HUES48 (cell line): Measurements from ENCODE around the gene GRIN3A.

Experiments
- H3K27ac ChIP-seq: one replicate; pipeline ENCODE4 v1.7.0; 2013; ENCODE audit warnings: low read depth, low read length, inconsistent platforms
- H3K27me3 ChIP-seq: 2 replicates; pipeline ENCODE4 v1.6.1; 2013; ENCODE audit warnings: mild to moderate bottlenecking, low read length; ENCODE audit not compliant: control insufficient read depth, insufficient read depth
- H3K36me3 ChIP-seq: 2 replicates; pipeline ENCODE4 v1.6.1; 2013; ENCODE audit warnings: low read length; ENCODE audit not compliant: control insufficient read depth, insufficient read depth
- H3K4me1 ChIP-seq: 2 replicates; pipeline ENCODE4 v1.6.1; 2013; ENCODE audit warnings: mild to moderate bottlenecking, low read length; ENCODE audit not compliant: control insufficient read depth, insufficient read depth
- H3K4me3 ChIP-seq: 2 replicates; pipeline ENCODE4 v1.5.1; 2013; ENCODE audit warnings: mild to moderate bottlenecking, low read depth, low read length
- H3K9ac ChIP-seq: 2 replicates; pipeline ENCODE4 v1.6.1; 2013; ENCODE audit warnings: mild to moderate bottlenecking, low read depth, low read length, moderate library complexity
- H3K9me3 ChIP-seq: 2 replicates; pipeline ENCODE4 v1.6.1; 2013; ENCODE audit warnings: low read length; ENCODE audit not compliant: control insufficient read depth, insufficient read depth

The GRIN3A gene

DNA sequence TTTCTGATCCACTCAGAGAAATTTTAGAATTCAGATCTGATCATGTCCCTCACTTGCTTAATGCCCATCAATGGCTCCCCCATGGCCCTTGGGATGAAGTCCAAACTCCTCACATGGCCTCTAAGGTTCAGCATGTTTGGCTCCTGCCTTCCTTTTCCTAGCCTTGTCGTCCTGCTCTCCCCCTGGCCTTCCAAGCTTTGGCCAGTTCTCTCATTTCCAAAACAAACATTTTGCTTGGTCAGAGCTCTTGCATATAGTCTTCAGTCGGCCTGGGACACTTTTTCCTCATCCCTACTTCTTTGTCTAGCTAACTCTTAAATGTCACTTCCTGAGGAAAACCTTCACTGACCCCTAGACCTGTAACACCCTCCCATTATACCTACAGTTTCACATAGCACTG lies 106.6 kb downstream of the GRIN3A start:
- Histone ChIP-seq H3K36me3 (no peaks in the 10 kb centered on the region), H3K27ac (no peak overlapping the region), H3K27me3 (no peaks in the 10 kb centered on the region), H3K4me1 (no peaks in the 10 kb centered on the region), H3K9me3 (no peaks in the 10 kb centered on the region), H3K9ac (no peak overlapping the region), H3K4me3 (no peak overlapping the region)

DNA sequence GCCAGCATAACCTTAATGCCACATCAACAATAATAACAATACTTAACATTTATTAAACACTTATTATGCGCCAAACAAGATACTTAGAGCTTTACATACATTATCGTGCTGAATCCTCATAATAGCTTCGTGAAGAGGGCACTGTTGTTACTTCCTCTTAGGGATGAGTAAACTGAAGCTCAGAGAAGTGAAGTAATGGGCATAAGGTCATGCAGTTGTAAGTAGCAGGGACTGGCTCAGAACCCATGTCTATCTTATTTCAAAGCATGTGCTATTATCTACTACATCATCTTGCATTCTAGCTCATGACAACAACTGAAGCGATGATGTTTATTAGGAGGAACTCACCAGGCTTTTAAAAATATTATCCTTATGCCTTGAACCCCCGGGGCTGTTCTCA lies 108.8 kb downstream of the GRIN3A start:
- Histone ChIP-seq H3K9ac (no peak overlapping the region), H3K36me3 (no peaks in the 10 kb centered on the region), H3K27ac (no peak overlapping the region), H3K27me3 (no peaks in the 10 kb centered on the region), H3K4me3 (no peak overlapping the region), H3K4me1 (no peaks in the 10 kb centered on the region), H3K9me3 (no peaks in the 10 kb centered on the region)

- Histone ChIP-seq H3K4me3 (no peak overlapping the region), H3K4me1 (no peaks in the 10 kb centered on the region), H3K9me3 (no peaks in the 10 kb centered on the region), H3K27ac (no peak overlapping the region), H3K36me3 (no peaks in the 10 kb centered on the region), H3K27me3 (no peaks in the 10 kb centered on the region), H3K9ac (no peak overlapping the region)
Observed at GRCh38 chr9:101628173-101628572, 110.3 kb downstream of the GRIN3A start.

DNA sequence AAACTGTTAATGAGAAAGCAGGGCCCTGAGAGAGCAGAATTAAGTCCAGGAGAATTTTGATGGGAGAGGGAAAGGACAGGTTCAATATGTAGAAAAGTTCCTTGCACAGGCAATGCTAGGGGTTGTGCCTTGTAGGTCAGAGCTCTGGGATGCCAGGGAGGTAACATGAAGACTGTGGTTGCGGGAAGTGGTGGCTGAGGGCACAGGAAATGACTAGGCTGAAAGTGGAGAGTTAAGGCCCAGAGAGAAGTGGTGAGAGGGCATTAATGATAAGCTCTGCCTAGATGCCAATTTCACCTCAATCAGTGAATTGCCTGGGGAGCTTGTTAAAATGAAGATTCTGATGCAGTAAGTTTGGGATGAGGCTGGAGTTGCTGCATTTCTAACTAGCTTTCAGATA lies 112.2 kb downstream of the GRIN3A start:
- no peak overlapping the region for H3K27ac ChIP-seq
- no peaks in the 10 kb centered on the region for H3K9me3 ChIP-seq
- no peak overlapping the region for H3K9ac ChIP-seq
- H3K4me3 ChIP-seq, result no peak overlapping the region
- no peaks in the 10 kb centered on the region for H3K27me3 ChIP-seq
- no peaks in the 10 kb centered on the region for H3K36me3 ChIP-seq
- H3K4me1 ChIP-seq, result no peaks in the 10 kb centered on the region

- H3K9me3 ChIP-seq, result no peaks in the 10 kb centered on the region
- no peak overlapping the region for H3K9ac ChIP-seq
- no peak overlapping the region for H3K4me3 ChIP-seq
- H3K27ac ChIP-seq, result no peak overlapping the region
- H3K4me1 ChIP-seq, result no peaks in the 10 kb centered on the region
- H3K36me3 ChIP-seq, result no peaks in the 10 kb centered on the region
- no peaks in the 10 kb centered on the region for H3K27me3 ChIP-seq
Observed at GRCh38 chr9:101625876-101626275, 112.6 kb downstream of the GRIN3A start.

- Histone ChIP-seq H3K27me3 (no peaks in the 10 kb centered on the region), H3K9me3 (no peaks in the 10 kb centered on the region), H3K27ac (no peak overlapping the region), H3K9ac (no peak overlapping the region), H3K4me1 (no peaks in the 10 kb centered on the region), H3K36me3 (no peaks in the 10 kb centered on the region), H3K4me3 (no peak overlapping the region)
Observed at GRCh38 chr9:101620452-101620851, 118.0 kb downstream of the GRIN3A start.

GRCh38 chr9:101618698-101619097 lies 119.7 kb downstream of the GRIN3A start:
- no peaks in the 10 kb centered on the region for H3K27me3 ChIP-seq
- H3K4me1 ChIP-seq, result no peaks in the 10 kb centered on the region
- H3K9me3 ChIP-seq, result no peaks in the 10 kb centered on the region
- H3K9ac ChIP-seq, result no peak overlapping the region
- no peak overlapping the region for H3K27ac ChIP-seq
- no peak overlapping the region for H3K4me3 ChIP-seq
- no peaks in the 10 kb centered on the region for H3K36me3 ChIP-seq

DNA sequence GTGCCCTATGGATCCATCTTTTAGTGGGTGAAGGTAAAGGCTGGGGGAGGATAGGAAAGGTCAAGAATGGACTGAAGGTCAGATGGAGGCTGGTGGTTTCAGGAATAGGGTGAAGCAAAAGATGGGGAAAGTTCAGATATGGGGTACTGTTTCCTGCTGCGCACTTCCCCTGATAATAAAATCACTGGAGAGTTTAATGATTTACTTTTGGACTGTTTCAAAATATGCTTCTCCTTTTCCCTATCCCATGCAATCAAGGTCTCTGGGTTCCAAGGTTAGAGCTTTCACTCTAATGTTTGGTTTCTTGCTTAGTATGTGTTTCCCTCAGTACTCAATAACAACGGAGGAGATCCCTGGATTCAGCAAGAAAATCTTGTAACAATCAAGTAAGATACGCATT lies 132.9 kb downstream of the GRIN3A start:
- no peaks in the 10 kb centered on the region for H3K4me1 ChIP-seq
- no peaks in the 10 kb centered on the region for H3K27me3 ChIP-seq
- no peaks in the 10 kb centered on the region for H3K36me3 ChIP-seq
- H3K9me3 ChIP-seq, result no peaks in the 10 kb centered on the region
- no peak overlapping the region for H3K4me3 ChIP-seq
- no peak overlapping the region for H3K9ac ChIP-seq
- H3K27ac ChIP-seq, result no peak overlapping the region

DNA sequence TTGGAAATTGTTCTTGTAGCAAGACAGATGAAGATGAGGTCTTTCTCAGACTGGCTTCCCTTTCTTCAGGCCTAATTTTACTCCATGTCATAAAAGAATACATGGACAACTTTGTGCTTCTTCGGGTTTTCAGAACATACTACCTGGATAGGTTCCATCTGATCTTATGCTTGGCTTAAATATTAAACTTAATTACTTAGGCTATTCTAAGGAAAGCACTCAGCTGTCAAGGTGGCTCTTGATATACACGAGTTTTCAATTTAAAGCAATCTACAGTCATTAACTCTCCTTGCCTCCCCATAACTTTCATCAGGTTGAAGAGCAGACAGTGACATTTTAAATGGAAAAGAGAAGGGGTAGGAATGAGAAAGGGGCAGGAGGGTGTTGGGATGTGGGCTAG lies 134.2 kb downstream of the GRIN3A start:
- no peaks in the 10 kb centered on the region for H3K4me1 ChIP-seq
- H3K36me3 ChIP-seq, result no peaks in the 10 kb centered on the region
- H3K9me3 ChIP-seq, result no peaks in the 10 kb centered on the region
- H3K4me3 ChIP-seq, result no peak overlapping the region
- no peak overlapping the region for H3K27ac ChIP-seq
- no peak overlapping the region for H3K9ac ChIP-seq
- H3K27me3 ChIP-seq, result no peaks in the 10 kb centered on the region

DNA sequence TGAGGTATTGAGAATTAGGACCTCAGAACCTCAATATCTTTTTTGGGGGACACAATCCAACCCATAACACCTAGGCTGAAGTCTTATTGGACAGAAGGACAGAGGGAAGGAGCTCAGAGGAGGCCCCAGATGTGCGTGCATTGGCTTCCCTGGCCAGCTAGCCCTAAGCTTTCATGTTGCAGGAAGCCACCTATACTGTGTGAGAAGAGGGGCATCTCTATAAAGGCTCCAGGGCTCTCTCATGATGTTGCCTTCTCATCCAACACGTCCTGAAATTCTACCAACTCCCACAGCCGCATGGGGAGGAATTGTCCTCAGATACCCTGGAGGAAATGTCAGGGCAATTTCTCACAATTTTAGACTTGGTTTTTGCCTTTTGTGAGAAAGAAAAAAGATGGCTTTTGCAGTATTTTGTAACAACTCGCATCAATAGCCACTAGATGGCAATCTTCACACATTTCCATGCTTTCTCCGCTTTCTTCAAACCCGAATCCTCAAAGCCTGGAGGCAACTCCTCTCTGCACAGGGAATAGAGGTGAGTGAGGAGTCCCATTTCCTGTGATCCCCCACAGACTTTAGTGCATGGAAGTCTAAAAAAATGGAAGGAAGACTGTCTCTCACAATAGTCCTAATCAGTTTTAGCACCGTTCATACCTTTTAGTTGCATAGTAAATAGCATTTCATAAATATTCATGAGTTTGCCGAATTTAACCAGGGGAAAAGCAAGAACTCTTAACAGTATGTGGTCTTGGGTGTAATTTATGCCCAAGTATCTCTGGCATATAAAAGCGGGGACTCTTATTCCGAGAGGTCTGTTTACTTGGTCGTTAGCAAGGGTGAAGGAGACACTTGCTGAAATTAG lies 136.3 kb downstream of the GRIN3A start:
- Histone ChIP-seq H3K9ac (no peak overlapping the region), H3K27ac (no peak overlapping the region), H3K27me3 (no peaks in the 10 kb centered on the region), H3K4me3 (no peak overlapping the region), H3K9me3 (no peaks in the 10 kb centered on the region), H3K4me1 (no peaks in the 10 kb centered on the region), H3K36me3 (no peaks in the 10 kb centered on the region)

DNA sequence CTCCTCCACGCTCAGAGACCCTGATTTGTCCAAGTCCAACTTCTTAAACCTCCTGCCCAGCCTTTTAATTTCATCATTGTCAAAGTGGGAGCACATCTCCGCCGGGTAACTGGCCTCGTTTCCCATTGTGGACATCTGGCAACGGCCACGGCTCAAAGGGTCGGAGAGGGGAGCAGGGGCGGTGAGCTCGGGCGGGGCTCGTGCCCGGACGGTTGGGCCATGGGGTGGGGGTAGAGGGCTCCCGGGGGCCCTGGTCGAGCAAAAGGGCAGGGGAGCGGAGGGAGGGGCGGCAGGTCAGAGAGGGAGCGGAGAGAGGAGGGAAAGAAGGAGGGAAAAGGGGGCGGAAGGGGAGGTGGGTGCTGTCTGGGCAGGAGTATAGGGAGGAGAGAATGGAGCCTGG lies 143.7 kb downstream of the GRIN3A start, which contains the start of gene PPP3R2:
Gene PPP3R2, minus strand, starts transcription at position 174 of the 400 bp plus-strand sequence. Its CDS starts 48 bp downstream, at position 126.
- Histone ChIP-seq H3K27ac (no peak within 1 kb of the TSS), H3K36me3 (no peaks in the 10 kb centered on the region), H3K9ac (no peak within 1 kb of the TSS), H3K4me1 (no peaks in the 10 kb centered on the region), H3K4me3 (no peak within 1 kb of the TSS), H3K27me3 (no peaks in the 10 kb centered on the region), H3K9me3 (no peaks in the 10 kb centered on the region)
